ENCODE measurements around the gene TAF3.
"Not testable (repeated sequence)": the region's sequence is repeated elsewhere in the genome, so short reads cannot be mapped to it uniquely, and the experiment has no call there.

The TAF3 gene

GRCh38 chr10:7818295-7819120, at the start of gene TAF3:
TSS of gene TAF3 (plus strand) at chr10:7818505. CDS start at chr10:7818710, 205 bp downstream.
- peak; percentile 86 for DNase-seq (ENCODE audit: low read depth, low spot score)

GRCh38 chr10:7773845-7774801, 44.2 kb upstream of the TAF3 start:
- no peak for DNase-seq (ENCODE audit: low read depth, low spot score)

- no peak for DNase-seq (ENCODE audit: low read depth, low spot score)
These were observed 41.5 kb upstream of the TAF3 start for GRCh38 chr10:7776777-7777176.

GRCh38 chr10:7782194-7782593, 36.1 kb upstream of the TAF3 start:
- not testable (repeated sequence) for DNase-seq (ENCODE audit: low read depth, low spot score)

- no peak for DNase-seq (ENCODE audit: low read depth, low spot score)
These were observed 31.9 kb upstream of the TAF3 start for GRCh38 chr10:7786430-7786829.

- DNase-seq (ENCODE audit: low read depth, low spot score) = no peak
These were observed 31.0 kb upstream of the TAF3 start for GRCh38 chr10:7787150-7787856.

- peak; percentile 97 for DNase-seq (ENCODE audit: low read depth, low spot score)
These were observed 30.3 kb upstream of the TAF3 start, which contains the start of the genes ATP5F1C and KIN for GRCh38 chr10:7787857-7788638. TSS of gene ATP5F1C (plus strand) at chr10:7788177. CDS start at chr10:7788208, 31 bp downstream. TSS of gene KIN (minus strand) at chr10:7787993. CDS start at chr10:7787933, 60 bp downstream.

- DNase-seq (ENCODE audit: low read depth, low spot score) = no peak
These were observed 29.5 kb upstream of the TAF3 start for GRCh38 chr10:7788639-7789286.

GRCh38 chr10:7789390-7789789, 28.9 kb upstream of the TAF3 start:
- no peak for DNase-seq (ENCODE audit: low read depth, low spot score)

- DNase-seq (ENCODE audit: low read depth, low spot score) = no peak
These were observed 25.8 kb upstream of the TAF3 start for GRCh38 chr10:7792541-7792940.

- DNase-seq (ENCODE audit: low read depth, low spot score) = no peak
These were observed 23.9 kb upstream of the TAF3 start for GRCh38 chr10:7794251-7795026.

GRCh38 chr10:7795605-7796004, 22.7 kb upstream of the TAF3 start:
- DNase-seq (ENCODE audit: low read depth, low spot score) = no peak

GRCh38 chr10:7797582-7797981, 20.7 kb upstream of the TAF3 start:
- no peak for DNase-seq (ENCODE audit: low read depth, low spot score)

GRCh38 chr10:7802606-7803005, 15.7 kb upstream of the TAF3 start:
- no peak for DNase-seq (ENCODE audit: low read depth, low spot score)

GRCh38 chr10:7804216-7804615, 14.1 kb upstream of the TAF3 start:
- no peak for DNase-seq (ENCODE audit: low read depth, low spot score)

- no peak for DNase-seq (ENCODE audit: low read depth, low spot score)
These were observed 13.6 kb upstream of the TAF3 start for GRCh38 chr10:7804741-7805140.

GRCh38 chr10:7808686-7809267, 9.5 kb upstream of the TAF3 start:
- no peak for DNase-seq (ENCODE audit: low read depth, low spot score)

- DNase-seq (ENCODE audit: low read depth, low spot score) = no peak
These were observed 7.9 kb upstream of the TAF3 start for GRCh38 chr10:7810443-7810842.

GRCh38 chr10:7811000-7811399, 7.3 kb upstream of the TAF3 start:
- DNase-seq (ENCODE audit: low read depth, low spot score) = no peak

Data from activated naive CD8-positive, alpha-beta T cell treated with anti-CD3 and anti-CD28 coated beads, Interleukin-2, amount 50 U/mL, for 16 hours (primary cell).